ENCODE measurements around the gene DRD2.

- TF ChIP-seq, protein P1, sequence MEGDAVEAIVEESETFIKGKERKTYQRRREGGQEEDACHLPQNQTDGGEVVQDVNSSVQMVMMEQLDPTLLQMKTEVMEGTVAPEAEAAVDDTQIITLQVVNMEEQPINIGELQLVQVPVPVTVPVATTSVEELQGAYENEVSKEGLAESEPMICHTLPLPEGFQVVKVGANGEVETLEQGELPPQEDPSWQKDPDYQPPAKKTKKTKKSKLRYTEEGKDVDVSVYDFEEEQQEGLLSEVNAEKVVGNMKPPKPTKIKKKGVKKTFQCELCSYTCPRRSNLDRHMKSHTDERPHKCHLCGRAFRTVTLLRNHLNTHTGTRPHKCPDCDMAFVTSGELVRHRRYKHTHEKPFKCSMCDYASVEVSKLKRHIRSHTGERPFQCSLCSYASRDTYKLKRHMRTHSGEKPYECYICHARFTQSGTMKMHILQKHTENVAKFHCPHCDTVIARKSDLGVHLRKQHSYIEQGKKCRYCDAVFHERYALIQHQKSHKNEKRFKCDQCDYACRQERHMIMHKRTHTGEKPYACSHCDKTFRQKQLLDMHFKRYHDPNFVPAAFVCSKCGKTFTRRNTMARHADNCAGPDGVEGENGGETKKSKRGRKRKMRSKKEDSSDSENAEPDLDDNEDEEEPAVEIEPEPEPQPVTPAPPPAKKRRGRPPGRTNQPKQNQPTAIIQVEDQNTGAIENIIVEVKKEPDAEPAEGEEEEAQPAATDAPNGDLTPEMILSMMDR (IDR thresholded peaks at IDR 0.05), result no peak
- no peak for TF ChIP-seq POLR2A (IDR thresholded peaks at IDR 0.05)
- TF ChIP-seq EP300 (IDR thresholded peaks at IDR 0.05), result no peak
Observed at GRCh38 chr11:113394919-113395318, 80.3 kb downstream of the DRD2 start.

Data from upper lobe of left lung (tissue), 4 donors.